Keratinocyte (primary cell): ENCODE measurements around the gene CD300LD. TPM values are rescaled to one million over a fixed set of nuclear protein-coding genes. Genes with fewer than 3 reads are reported as not detected.
A peak's percentile ranks its signal among the peaks of the same experiment; 100 is the strongest.

Source experiments
- DNase-seq: peaks from one replicate; pipeline ENCODE4 v3.0.0-alpha.2; 2011; ENCODE audit warnings: low read depth, missing footprints, low spot score
- FAIRE-seq: peaks from 2 replicates; lab custom pipeline; 2011; peaks lifted over from hg19 to GRCh38; lab: Jason Lieb, UNC
- H2AFZ ChIP-seq: 2 replicates; pipeline ENCODE4 v1.6.0; 2012; ENCODE audit warnings: low read length, control low read depth, inconsistent platforms; ENCODE audit not compliant: control insufficient read depth
- H3K27ac ChIP-seq: 2 replicates; pipeline ENCODE4 v1.5.1; 2011; ENCODE audit warnings: low read length; ENCODE audit not compliant: control insufficient read depth, insufficient read depth
- H3K27me3 ChIP-seq: 3 replicates; pipeline ENCODE4 v1.6.0; 2011; ENCODE audit warnings: low read length; ENCODE audit not compliant: control insufficient read depth, insufficient read depth; ENCODE audit errors: extremely low read depth
- H3K36me3 ChIP-seq, 2 experiments: 2 replicates in 1 of 2; 3 replicates in 1 of 2; pipeline ENCODE4 v1.5.1; 2011; ENCODE audit warnings: low read length in 2 of 2, mild to moderate bottlenecking in 1 of 2; ENCODE audit not compliant: control insufficient read depth in 2 of 2, insufficient read depth in 2 of 2; ENCODE audit errors: extremely low read depth in 1 of 2
- H3K4me1 ChIP-seq: 3 replicates; pipeline ENCODE4 v1.5.1; 2011; ENCODE audit warnings: low read length; ENCODE audit not compliant: control insufficient read depth, insufficient read depth; ENCODE audit errors: extremely low read depth
- H3K4me2 ChIP-seq: 3 replicates; pipeline ENCODE4 v1.6.0; 2011; ENCODE audit warnings: low read depth, low read length; ENCODE audit not compliant: control insufficient read depth, insufficient read depth; ENCODE audit errors: extremely low read depth
- H3K4me3 ChIP-seq, 3 experiments: fragments of 200-600 bp in 1 of 3; sonication (generic) in 1 of 3; 2 replicates in 2 of 3; 3 replicates in 1 of 3; pipeline ENCODE4 v1.5.1; 2011 to 2016; ENCODE audit warnings: low read length in 3 of 3, mild to moderate bottlenecking in 3 of 3, control low read depth in 2 of 3, inconsistent platforms in 1 of 3, low read depth in 1 of 3, mixed read lengths in 1 of 3, mixed run types in 1 of 3, moderate library complexity in 1 of 3; ENCODE audit not compliant: control insufficient read depth in 2 of 3, insufficient read depth in 2 of 3; ENCODE audit errors: extremely low read depth in 1 of 3
- H3K79me2 ChIP-seq: 2 replicates; pipeline ENCODE4 v1.6.0; 2012; ENCODE audit warnings: low read length; ENCODE audit not compliant: control insufficient read depth, insufficient read depth
- H3K9ac ChIP-seq: 3 replicates; pipeline ENCODE4 v1.6.0; 2011; ENCODE audit warnings: low read length; ENCODE audit not compliant: control insufficient read depth, insufficient read depth; ENCODE audit errors: extremely low read depth
- H3K9me1 ChIP-seq: 3 replicates; pipeline ENCODE4 v1.6.0; 2011; ENCODE audit warnings: low read length; ENCODE audit not compliant: control insufficient read depth, insufficient read depth; ENCODE audit errors: extremely low read depth
- H3K9me3 ChIP-seq: 2 replicates; pipeline ENCODE4 v1.5.1; 2012; ENCODE audit warnings: low read depth, low read length; ENCODE audit not compliant: control insufficient read depth
- H4K20me1 ChIP-seq: 3 replicates; pipeline ENCODE4 v1.6.0; 2011; ENCODE audit warnings: low read length; ENCODE audit not compliant: control insufficient read depth, insufficient read depth; ENCODE audit errors: extremely low read depth
- EZH2 ChIP-seq: IDR thresholded peaks from one replicate; pipeline ENCODE4 v1.6.1; 2012; ENCODE audit warnings: inconsistent platforms, mild to moderate bottlenecking, low read length, moderate library complexity
- dilution Hi-C: fragments of 300-500 bp; cut with MboI; formaldehyde crosslinking; loops from one replicate; pipeline ENCODE4 v1.7.0; 2020; ENCODE audit warnings: low sequenced_read_pairs; ENCODE audit not compliant: extremely low pct_ligation_motif_present
- polyA plus RNA-seq, 5 experiments: library from polyadenylated mRNA; depleted of rRNA in 3 of 5; stranded (reverse) in 3 of 5; stranded (forward) in 1 of 5; unstranded in 1 of 5; fragments of >200 nt; gene quantifications; 1 replicate in 1 of 5; 2 replicates in 3 of 5; 3 replicates in 1 of 5; pipeline versions ENCODE4 v1.2.1 to v1.2.3, GENCODE V29; 2011 to 2012; ENCODE audit warnings: missing spikeins in 2 of 5, low read depth in 1 of 5, low replicate concordance in 1 of 5
- TF ChIP-seq, protein P1 (sequence below), 3 experiments: IDR thresholded peaks in 1 of 3; conservative IDR thresholded peaks in 1 of 3; optimal IDR thresholded peaks in 1 of 3; 2 replicates in 2 of 3; 3 replicates in 1 of 3; pipeline versions ENCODE3 to v1.5.1; 2011; ENCODE audit warnings: low read length in 3 of 3, mild to moderate bottlenecking in 3 of 3, moderate library complexity in 2 of 3, control low read depth in 1 of 3, inconsistent platforms in 1 of 3; ENCODE audit not compliant: insufficient read depth in 2 of 3; ENCODE audit errors: extremely low read depth in 1 of 3

CD300LD gene
- polyA plus RNA-seq, 1 donor (not counting 4 experiments of a cell fraction or from before 2014, with no cell fraction given) = not detected

DNA sequence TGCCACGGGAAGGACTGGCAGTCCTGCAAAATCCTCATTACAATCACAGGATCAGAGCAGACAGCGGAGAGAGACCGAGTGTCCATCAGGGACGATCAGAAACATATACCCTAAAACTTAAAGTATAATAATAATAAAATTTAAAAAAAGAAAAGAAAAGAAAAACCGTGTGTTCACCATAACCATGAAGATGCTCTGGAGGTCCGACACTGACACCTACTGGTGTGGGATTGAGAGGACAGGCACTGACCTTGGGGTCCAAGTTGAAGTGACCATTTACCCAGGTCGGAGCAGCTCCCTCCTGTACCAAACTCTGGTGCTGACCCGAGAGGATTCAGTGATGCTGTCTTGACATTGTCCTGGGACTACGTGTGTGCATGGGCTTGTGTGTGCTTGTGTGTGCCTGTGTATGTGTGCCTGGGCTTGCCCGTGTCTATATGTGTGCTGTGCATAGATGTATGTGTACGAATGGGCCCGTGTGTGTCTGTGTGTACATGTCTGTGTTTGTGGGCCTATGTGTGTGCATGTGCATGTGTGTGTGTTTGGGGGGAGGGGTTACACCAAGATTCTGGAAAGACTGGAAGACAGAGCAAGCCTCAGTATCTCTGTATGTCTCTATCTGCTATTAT is 10.0 kb upstream of the CD300LD start:
- H3K4me2 ChIP-seq = no peak overlapping the region
- no peaks in the 10 kb centered on the region for H4K20me1 ChIP-seq
- H3K4me3 ChIP-seq = no peak overlapping the region
- no peak for TF ChIP-seq EZH2
- TF ChIP-seq, protein P1, sequence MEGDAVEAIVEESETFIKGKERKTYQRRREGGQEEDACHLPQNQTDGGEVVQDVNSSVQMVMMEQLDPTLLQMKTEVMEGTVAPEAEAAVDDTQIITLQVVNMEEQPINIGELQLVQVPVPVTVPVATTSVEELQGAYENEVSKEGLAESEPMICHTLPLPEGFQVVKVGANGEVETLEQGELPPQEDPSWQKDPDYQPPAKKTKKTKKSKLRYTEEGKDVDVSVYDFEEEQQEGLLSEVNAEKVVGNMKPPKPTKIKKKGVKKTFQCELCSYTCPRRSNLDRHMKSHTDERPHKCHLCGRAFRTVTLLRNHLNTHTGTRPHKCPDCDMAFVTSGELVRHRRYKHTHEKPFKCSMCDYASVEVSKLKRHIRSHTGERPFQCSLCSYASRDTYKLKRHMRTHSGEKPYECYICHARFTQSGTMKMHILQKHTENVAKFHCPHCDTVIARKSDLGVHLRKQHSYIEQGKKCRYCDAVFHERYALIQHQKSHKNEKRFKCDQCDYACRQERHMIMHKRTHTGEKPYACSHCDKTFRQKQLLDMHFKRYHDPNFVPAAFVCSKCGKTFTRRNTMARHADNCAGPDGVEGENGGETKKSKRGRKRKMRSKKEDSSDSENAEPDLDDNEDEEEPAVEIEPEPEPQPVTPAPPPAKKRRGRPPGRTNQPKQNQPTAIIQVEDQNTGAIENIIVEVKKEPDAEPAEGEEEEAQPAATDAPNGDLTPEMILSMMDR (optimal IDR thresholded peaks at IDR 0.05 in 1 of 3, IDR thresholded peaks at IDR 0.05 in 1 of 3, conservative IDR thresholded peaks at IDR 0.05 in 1 of 3; ENCODE audit: extremely low read depth in 1 of 3, insufficient read depth in 2 of 3, low read length in 3 of 3) = peak; percentile 65 to 80 (median 75)
- H3K9me3 ChIP-seq = no peaks in the 10 kb centered on the region
- peaks cover 27% of the 10 kb centered on the region for H3K4me1 ChIP-seq
- FAIRE-seq (peak; percentile 5), DNase-seq (no peak)
- no peaks in the 10 kb centered on the region for H3K79me2 ChIP-seq
- H3K27me3 ChIP-seq = no peaks in the 10 kb centered on the region
- no peaks in the 10 kb centered on the region for H3K9me1 ChIP-seq
- dilution Hi-C loops = no loop called here
- H3K36me3 ChIP-seq = no peaks in the 10 kb centered on the region
- H3K27ac ChIP-seq = no peak overlapping the region
- H3K9ac ChIP-seq = no peak overlapping the region
- no peak overlapping the region for H2AFZ ChIP-seq

DNA sequence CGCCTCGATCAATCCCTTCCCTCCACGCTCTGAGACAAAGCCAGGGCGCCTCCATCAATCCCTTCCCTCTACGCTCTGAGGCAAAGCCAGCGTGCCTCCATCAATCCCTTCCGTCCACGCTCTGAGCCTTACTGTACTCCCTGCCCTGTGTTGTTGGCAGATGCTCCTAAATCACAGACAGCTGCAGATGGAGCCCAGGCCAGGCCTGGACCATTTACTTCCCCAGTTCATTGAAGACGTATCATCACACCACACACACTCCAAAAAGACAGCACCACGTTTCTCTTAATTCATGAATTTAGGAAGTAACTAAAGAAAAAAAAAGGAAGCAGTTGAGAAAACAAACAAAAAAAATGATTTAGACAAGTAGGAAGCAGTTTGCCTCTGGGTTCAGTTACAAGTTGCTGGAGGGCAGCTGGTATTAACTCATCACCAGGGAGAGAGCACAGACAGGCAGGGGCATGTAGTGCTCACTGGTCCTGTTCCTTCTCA is 7.4 kb upstream of the CD300LD start:
- no peak overlapping the region for H3K4me3 ChIP-seq
- TF ChIP-seq, protein P1 (optimal IDR thresholded peaks at IDR 0.05 in 1 of 3, IDR thresholded peaks at IDR 0.05 in 1 of 3, conservative IDR thresholded peaks at IDR 0.05 in 1 of 3; ENCODE audit: extremely low read depth in 1 of 3, insufficient read depth in 2 of 3, low read length in 3 of 3) = no peak
- DNase-seq (no peak), FAIRE-seq (peak; percentile 96)
- no peaks in the 10 kb centered on the region for H3K9me1 ChIP-seq
- dilution Hi-C loops = no loop called here
- peaks cover 13% of the 10 kb centered on the region for H3K4me1 ChIP-seq
- H3K36me3 ChIP-seq = no peaks in the 10 kb centered on the region
- H3K27ac ChIP-seq = no peak overlapping the region
- H3K9ac ChIP-seq = no peak overlapping the region
- no peaks in the 10 kb centered on the region for H3K79me2 ChIP-seq
- H3K27me3 ChIP-seq = no peaks in the 10 kb centered on the region
- no peak overlapping the region for H3K4me2 ChIP-seq
- H3K9me3 ChIP-seq = no peaks in the 10 kb centered on the region
- no peak overlapping the region for H2AFZ ChIP-seq
- H4K20me1 ChIP-seq = no peaks in the 10 kb centered on the region
